OCI-LY3 (cell line): ENCODE results near the gene MLST8.

Experiments used
- H2AFZ ChIP-seq: fragments of 200-600, 300-600 bp; shearing (Covaris generic); 2 replicates; pipeline ENCODE4 v1.6.0; 2014; ENCODE audit warnings: antibody characterized with exemption, low read depth, low read length
- H3K27ac ChIP-seq: fragments of 200-600, 300-600 bp; sonication (generic); 2 replicates; pipeline ENCODE4 v1.5.1; 2014; ENCODE audit warnings: mild to moderate bottlenecking, low read length, moderate library complexity, mixed read lengths
- H3K27me3 ChIP-seq: fragments of 200-600, 300-600 bp; sonication (generic); 2 replicates; pipeline ENCODE4 v1.6.1; 2014; ENCODE audit warnings: low read depth, low read length, mixed read lengths
- H3K36me3 ChIP-seq: fragments of 200-600, 300-600 bp; sonication (generic); replicated peaks from 2 replicates; pipeline ENCODE3; 2014; ENCODE audit warnings: low read depth, low read length, mixed read lengths
- H3K4me1 ChIP-seq: fragments of 300-600, 200-600 bp; sonication (generic); 2 replicates; pipeline ENCODE4 v1.6.1; 2014; ENCODE audit warnings: low read length, mixed read lengths
- H3K4me2 ChIP-seq: fragments of 200-600, 300-600 bp; sonication (generic); 2 replicates; pipeline ENCODE4 v1.6.1; 2014; ENCODE audit warnings: low read length, mixed read lengths
- H3K4me3 ChIP-seq: fragments of 300-600, 200-600 bp; sonication (generic); 2 replicates; pipeline ENCODE4 v1.5.1; 2014; ENCODE audit warnings: antibody characterized with exemption, mild to moderate bottlenecking, low read length, moderate library complexity
- H3K79me2 ChIP-seq: fragments of 300-600, 200-600 bp; shearing (Covaris generic); 2 replicates; pipeline ENCODE4 v1.6.1; 2014; ENCODE audit warnings: mild to moderate bottlenecking, low read length, mixed read lengths
- H3K9ac ChIP-seq: fragments of 300-600, 200-600 bp; shearing (Covaris generic); 2 replicates; pipeline ENCODE4 v1.6.0; 2014; ENCODE audit warnings: mild to moderate bottlenecking, low read length, moderate library complexity
- H3K9me3 ChIP-seq: fragments of 200-600, 300-600 bp; shearing (Covaris generic); 2 replicates; pipeline ENCODE4 v1.6.1; 2014; ENCODE audit warnings: low read length, mixed read lengths; ENCODE audit not compliant: insufficient read depth
- H4K20me1 ChIP-seq: fragments of 200-600, 300-600 bp; sonication (generic); 2 replicates; pipeline ENCODE4 v1.6.1; 2016; ENCODE audit warnings: low read length, mixed read lengths; ENCODE audit not compliant: insufficient read depth
- EZH2phosphoT487 ChIP-seq: fragments of 200-600 bp; shearing (Covaris generic); IDR thresholded peaks from 2 replicates; pipeline ENCODE4 v1.6.1; 2018; ENCODE audit warnings: antibody characterized with exemption, mixed run types, low read depth
- TF ChIP-seq, protein P1 (sequence below): fragments of 200-600, 300-600 bp; sonication (generic); IDR thresholded peaks from 2 replicates; pipeline ENCODE4 v1.5.1; 2014; ENCODE audit warnings: antibody characterized with exemption, low read length, low read depth

MLST8 gene

DNA sequence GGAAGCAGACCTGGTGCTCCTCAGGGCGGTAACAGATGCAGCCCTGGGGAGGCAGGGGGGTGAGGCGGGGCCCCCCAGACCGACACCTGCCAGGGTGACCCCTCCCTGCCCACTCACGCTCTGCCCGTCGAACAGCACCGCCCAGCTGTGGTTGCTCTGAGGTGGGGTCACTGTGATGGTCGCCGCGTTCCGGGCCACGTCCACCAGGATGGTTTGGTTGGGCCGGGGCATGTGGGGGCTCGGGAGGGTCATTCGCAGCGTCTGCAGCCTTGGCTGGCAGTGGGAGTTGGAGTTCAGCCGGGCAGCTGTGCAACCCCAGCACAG is 4.7 kb downstream of the MLST8 start:
- Histone ChIP-seq H3K4me3 (no peak overlapping the region), H3K9me3 (no peaks in the 10 kb centered on the region), H3K79me2 (peaks cover 37% of the 10 kb centered on the region), H4K20me1 (peaks cover 7% of the 10 kb centered on the region), H3K27ac (no peak overlapping the region), H3K4me1 (peaks cover 21% of the 10 kb centered on the region), H3K27me3 (no peaks in the 10 kb centered on the region), H3K9ac (no peak overlapping the region), H2AFZ (no peak overlapping the region), H3K4me2 (no peak overlapping the region), H3K36me3 (peaks cover 25% of the 10 kb centered on the region)
- TF ChIP-seq, protein P1, sequence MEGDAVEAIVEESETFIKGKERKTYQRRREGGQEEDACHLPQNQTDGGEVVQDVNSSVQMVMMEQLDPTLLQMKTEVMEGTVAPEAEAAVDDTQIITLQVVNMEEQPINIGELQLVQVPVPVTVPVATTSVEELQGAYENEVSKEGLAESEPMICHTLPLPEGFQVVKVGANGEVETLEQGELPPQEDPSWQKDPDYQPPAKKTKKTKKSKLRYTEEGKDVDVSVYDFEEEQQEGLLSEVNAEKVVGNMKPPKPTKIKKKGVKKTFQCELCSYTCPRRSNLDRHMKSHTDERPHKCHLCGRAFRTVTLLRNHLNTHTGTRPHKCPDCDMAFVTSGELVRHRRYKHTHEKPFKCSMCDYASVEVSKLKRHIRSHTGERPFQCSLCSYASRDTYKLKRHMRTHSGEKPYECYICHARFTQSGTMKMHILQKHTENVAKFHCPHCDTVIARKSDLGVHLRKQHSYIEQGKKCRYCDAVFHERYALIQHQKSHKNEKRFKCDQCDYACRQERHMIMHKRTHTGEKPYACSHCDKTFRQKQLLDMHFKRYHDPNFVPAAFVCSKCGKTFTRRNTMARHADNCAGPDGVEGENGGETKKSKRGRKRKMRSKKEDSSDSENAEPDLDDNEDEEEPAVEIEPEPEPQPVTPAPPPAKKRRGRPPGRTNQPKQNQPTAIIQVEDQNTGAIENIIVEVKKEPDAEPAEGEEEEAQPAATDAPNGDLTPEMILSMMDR, result no peak
- TF ChIP-seq EZH2phosphoT487, result no peak

DNA sequence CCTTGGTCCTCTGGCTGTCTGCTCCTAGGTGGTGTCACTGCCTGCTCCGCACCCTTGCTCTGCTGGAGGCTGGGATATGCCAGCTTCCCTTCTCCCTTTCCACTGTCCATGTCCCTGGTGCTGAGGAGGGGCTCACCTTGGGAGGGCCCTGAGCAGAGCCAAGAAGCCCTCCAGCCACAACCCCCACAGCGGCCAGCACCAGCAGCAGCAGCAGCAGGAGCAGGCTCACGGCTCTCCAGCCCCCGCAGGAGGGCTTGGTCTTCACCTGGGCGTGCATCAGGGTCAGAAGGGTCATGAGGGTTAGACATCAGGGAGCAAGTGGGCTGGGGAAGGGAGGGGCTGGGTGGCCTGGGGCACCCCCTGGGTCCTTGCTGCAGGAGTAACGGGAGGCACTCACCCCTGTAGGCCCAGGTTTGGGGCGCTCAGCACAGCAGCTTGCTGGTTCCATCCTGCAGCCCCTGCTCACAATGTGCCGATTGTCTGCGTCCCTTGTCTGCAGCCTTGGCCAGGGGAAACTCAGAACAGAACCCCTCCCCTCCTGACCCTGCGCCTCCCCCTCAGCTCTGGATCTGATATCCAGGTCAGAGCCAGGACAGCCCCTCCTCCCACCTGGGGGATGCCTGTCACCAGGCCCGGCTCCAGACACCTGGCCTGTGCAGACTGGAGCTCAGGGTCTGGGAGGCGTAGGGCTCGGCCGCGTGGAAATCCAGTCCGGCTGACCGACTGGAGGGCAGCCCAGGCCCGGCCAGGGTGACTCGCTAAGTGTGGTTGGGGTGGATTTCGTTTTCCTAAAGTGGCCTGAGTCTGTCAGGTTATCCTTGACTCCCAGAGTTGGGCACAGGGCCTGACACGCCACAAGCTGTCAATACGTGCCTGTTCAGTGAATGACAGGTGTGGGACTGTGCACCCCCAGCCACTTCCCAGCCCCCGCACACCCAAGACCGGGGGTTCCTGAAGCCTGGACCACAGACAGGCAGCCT is 5.4 kb downstream of the MLST8 start, which contains the start of gene BRICD5:
Gene BRICD5 (minus strand): TSS at position 478 of the 980 bp plus-strand sequence. CDS start 30 bp downstream, at position 448.
- Histone ChIP-seq H3K4me2 (no peak within 1 kb of the TSS), H3K9ac (no peak within 1 kb of the TSS), H3K9me3 (no peaks in the 10 kb centered on the region), H3K79me2 (peaks cover 37% of the 10 kb centered on the region), H3K4me3 (no peak within 1 kb of the TSS), H3K4me1 (peaks cover 21% of the 10 kb centered on the region), H3K27ac (no peak within 1 kb of the TSS), H3K36me3 (peaks cover 25% of the 10 kb centered on the region), H2AFZ (no peak within 1 kb of the TSS), H4K20me1 (peaks cover 7% of the 10 kb centered on the region), H3K27me3 (no peaks in the 10 kb centered on the region)
- TF ChIP-seq, protein P1, result no peak
- no peak for TF ChIP-seq EZH2phosphoT487

DNA sequence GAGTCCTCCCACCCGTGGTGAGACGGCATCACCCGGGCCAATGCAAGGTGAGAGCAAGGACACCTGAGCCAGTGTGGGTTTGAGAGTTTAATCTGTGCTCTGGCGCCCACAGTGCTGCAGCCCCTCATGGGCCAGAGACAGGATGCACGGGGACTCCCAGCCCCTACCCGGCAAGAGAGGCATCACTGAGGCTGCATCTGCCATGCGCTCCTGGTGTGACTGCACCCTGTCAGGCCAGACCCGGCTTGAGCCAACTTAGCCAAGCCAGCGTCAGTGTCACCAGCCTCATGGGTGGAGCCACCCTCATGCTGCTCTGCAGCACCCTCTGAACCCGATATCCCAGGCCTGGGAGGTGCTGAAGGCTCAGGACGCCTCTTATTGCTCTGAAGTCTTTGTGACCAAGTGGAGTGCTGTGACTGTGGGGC is 6.7 kb downstream of the MLST8 start:
- TF ChIP-seq, protein P1, result no peak
- no peak for TF ChIP-seq EZH2phosphoT487
- Histone ChIP-seq H2AFZ (no peak overlapping the region), H3K9me3 (no peaks in the 10 kb centered on the region), H3K4me2 (no peak overlapping the region), H3K27ac (no peak overlapping the region), H3K36me3 (peaks cover 22% of the 10 kb centered on the region), H3K4me3 (no peak overlapping the region), H3K27me3 (no peaks in the 10 kb centered on the region), H4K20me1 (peaks cover 7% of the 10 kb centered on the region), H3K4me1 (peaks cover 13% of the 10 kb centered on the region), H3K79me2 (peaks cover 24% of the 10 kb centered on the region), H3K9ac (no peak overlapping the region)
